GM21619 (cell line): Measurements from ENCODE around the gene FARSA.
"Not testable (repeated sequence)": the region's sequence is repeated elsewhere in the genome, so short reads cannot be mapped to it uniquely, and the experiment has no call there.

Experiments
- ATAC-seq: cut with Tn5 transposase; IDR thresholded peaks from one replicate; pipeline ENCODE4 v1.9.1; 2021; ENCODE audit not compliant: unreplicated experiment

FARSA gene

DNA sequence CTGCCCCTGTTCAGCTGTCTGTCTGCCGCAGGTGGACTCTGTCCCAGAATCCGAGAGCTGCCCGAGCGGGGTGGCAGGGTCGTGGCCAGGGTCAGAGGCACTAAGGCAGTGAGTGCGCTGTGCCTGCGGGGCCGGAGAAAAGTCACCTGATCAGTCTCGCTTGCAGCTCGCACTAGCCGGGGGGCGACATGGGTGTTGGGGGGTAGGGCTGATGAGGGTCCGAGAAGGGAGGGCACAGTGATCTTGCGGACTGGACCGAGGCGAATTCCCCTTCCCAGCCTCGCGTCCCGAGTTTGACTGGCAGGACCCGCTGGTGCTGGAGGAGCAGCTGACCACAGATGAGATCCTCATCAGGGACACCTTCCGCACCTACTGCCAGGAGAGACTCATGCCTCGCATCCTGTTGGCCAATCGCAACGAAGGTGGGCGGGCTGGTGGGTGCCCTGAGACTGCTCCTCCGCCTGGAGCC lies 41.9 kb downstream of the FARSA start:
- no peak for ATAC-seq

DNA sequence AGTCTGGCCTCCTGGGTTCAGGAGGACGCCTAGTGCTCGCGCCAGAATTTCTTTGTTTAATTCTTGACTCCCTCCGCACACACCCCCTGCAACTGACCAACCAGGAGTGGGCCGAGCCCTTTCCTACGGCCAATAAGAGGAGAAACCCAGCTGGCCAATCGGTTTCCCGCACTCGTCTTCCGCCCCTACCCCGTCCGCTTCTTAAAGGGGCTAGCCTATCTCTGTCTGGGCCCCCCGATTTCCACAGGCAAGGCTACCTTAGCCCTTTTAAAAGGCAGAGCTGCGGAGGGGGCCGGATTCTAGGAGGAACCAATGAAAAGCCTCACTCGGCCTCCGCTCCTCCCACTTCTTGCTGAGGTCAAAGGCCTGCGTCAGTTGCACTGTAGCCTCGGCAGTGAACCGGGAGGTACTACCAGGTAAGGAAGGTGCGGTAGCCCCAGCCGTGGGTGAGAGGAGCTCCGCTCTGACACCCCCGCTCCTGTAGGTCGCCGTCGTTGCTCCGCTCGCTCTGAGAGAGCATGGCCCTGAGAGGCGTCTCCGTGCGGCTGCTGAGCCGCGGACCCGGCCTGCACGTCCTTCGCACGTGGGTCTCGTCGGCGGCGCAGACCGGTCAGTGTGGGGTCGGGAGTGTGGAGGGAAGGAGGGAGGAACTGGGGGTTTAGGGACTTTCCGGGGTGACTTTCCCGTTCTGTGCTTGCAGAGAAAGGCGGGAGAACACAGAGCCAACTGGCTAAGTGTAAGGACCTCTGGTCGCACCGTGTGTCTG lies 42.5 kb downstream of the FARSA start, which contains the start of gene GCDH:
TSS of gene GCDH (plus strand) at position 374 of the 766 bp plus-strand sequence. CDS start at position 519, 145 bp downstream.
- peak; percentile 90 for ATAC-seq

DNA sequence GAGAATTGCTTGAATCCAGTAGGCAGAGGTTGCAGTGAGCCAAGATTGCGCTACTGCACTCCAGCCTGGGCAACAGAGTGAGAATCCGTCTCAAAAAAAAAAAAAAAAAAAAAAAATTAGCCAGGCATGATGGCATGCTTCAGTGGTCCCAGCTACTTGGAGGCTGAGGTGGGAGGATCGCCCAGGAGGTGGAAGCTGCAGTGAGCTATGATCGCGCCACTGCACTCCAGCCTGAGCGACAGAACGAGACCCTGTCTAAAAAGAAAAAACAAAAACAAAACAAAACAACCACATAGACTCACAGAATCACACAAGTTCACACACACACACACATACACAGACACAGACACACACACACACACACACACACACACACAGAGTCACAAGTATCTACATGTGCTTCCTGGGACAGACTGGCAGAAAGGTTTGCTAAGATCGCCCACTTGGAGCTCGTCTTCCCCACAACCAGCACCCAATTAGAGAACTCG lies 43.2 kb downstream of the FARSA start:
- not testable (repeated sequence) for ATAC-seq

DNA sequence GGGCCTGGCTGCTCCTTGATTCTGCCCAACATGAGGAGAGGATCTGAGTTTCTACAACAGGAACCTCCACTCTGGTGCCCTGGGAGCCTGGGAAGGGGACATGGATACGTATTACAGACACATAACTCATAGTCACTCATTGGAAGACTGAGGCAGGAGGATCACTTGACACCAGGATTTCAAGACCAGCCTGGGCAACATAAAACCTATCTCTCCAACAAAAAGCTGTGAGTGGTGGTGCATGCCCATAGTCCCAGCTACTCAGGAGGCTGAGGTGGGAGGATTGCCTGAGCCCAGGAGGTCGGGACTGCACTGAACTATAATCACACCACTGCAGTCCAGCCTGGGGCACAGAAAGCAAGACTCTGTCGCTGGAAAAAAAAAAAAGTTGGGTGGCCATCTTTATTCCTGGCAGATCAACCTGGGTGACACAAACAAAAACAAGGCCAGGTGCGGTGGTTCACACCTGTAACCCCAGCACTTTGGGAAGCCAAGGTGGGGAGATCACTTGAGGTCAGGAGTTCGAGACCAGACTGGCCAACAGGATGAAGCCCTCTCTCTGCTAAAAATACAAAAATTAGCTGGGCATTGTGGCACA lies 45.4 kb downstream of the FARSA start:
- no peak for ATAC-seq

DNA sequence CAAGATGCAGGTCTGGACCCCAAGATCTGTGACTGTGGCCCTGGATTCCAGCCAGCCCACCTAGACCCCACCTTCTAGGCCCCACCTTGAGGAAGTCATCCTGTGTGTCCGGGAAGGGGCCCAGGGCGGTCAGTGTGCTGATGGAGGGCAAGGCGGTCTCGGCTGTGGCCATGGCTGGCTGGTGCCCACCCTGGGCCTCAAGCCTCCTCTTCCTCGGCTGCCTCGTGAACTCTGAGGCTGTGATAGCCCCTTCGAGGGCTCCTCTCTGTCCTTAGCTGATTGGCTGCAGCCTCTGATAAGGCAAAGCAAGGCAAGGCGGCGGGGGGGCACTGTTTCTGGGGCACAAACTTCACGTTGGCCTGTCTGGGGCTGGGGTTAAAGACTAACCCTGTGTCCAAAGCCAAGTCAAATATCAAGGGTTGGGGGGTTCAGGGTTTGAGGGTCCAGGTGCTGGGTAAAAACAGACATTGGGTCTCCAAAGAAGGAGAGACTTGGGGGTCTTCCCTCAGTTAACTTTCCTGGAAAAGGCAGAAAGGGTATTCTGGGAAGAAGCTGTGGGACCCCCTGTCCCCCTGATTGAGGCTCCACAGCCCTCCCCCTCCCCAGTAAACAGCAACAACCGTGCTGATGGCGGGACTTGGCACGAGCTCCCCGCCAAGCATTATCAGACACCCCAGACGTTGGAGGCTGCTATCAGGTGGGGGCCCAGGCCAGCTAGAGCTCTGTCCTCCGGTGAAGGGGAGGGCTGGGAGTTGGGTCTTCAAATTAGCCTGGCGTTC lies 46.4 kb downstream of the FARSA start, which contains the start of gene KLF1:
TSS of gene KLF1 (minus strand) at position 233 of the 779 bp plus-strand sequence. CDS start at position 172, 61 bp downstream.
- no peak for ATAC-seq

DNA sequence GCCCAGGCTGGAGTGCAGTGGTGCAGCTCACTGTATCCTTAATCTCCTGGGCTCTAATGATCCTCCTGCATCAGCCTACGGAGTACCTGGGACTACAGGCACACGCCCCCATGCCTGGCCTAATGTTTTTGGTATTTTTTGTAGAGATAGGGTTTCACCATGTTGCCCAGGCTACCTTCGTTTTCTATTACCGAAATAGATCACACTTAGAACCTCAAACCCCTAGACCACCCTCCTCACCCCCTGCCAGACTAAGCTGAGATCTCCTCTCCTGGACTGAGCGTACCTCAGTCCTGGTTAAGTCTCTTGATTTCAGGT lies 46.9 kb downstream of the FARSA start:
- ATAC-seq, result no peak

DNA sequence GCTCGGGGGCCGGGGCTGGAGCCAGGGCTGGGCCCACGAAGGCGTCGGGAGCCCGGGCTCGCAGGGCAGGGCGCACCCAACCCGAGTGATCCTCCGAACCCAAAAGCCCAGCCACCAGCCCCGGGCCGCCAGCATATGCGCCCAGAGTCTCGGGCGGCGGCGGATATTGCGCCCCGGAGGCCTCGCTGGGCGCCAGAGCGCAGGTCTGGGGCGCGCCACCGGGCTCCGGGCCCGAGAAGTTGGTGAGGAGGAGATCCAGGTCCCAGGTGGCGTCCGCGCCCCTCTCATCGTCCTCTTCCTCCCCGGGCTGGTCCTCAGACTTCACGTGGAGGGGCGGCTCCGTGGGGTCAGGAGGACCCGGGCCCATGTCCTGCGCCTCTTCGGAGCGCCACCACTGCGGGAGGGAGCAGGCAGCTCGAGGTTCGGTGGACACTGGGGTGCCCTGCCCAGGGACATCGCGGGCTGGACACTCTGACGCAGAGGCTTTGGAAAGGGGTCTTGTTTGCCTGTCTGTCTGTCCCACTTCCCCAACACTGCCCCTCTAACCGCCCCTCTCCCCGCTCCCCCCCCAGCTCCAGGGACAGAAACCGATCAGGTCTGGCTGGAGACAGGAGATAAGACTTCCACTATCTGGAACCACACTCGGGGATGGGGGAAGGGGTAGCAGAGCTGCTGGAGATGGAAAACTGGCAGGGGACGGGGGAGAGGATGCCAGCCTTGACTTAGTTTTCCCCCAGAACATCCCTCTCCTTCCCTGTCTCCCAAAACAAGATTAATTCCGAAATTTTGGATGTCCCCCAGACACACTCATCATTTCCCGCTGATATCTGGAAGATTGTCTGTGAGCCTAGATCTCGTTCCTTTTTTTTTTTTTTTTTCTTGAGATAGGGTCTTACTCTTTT lies 47.5 kb downstream of the FARSA start:
- ATAC-seq, result no peak

DNA sequence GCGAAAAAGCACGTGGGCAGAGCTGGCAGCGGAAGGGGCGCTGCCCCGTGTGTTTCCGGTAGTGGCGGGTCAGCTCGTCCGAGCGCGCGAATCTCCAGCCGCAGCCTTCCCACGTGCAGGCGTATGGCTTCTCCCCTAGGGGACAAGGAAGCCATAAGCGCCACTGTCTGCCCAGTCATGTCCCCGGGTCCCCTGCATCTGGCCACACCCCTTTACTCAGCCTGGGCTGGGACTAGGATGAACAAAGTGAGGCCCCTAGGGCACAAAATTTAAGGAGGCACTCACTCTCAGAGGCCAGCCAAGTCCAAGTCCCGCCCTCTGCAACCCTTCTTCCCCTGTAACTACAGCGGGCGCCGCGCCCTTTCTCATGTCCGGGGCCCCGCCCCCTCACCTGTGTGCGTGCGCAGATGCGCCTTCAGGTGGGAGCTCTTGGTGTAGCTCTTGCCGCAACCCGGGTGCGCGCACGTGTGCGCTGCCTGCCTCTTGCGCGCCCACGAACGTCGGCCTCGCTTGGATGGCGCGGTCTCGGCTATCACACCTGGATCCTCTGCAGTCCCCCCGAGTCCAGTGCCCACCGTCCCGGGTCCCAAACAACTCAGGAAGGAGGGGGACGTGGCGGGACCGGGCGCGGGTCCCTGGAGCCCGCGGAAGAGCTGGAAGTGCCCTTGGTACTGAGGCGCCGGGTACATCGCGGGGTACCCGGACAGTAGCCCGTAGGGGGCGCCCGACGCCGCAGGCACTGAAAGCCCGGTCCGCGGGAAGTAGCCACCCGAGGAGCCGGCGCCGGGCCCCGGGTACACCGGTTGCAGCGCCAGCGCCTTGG lies 48.4 kb downstream of the FARSA start:
- ATAC-seq, result no peak

DNA sequence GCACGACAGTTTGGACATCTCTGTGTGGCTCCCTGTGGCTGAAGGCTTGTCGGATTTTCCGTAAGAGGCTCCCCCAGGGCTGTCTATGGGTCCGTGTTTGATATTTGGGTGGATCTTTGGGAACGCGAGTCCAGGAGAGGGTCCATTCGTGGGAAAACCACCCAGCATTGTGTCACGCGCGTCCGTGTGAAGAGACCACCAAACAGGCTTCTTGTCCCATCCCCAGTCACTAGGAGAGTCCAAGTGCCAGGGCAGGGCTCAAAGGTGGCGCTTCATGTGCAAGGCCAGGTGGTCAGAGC lies 48.9 kb downstream of the FARSA start:
- ATAC-seq, result no peak

DNA sequence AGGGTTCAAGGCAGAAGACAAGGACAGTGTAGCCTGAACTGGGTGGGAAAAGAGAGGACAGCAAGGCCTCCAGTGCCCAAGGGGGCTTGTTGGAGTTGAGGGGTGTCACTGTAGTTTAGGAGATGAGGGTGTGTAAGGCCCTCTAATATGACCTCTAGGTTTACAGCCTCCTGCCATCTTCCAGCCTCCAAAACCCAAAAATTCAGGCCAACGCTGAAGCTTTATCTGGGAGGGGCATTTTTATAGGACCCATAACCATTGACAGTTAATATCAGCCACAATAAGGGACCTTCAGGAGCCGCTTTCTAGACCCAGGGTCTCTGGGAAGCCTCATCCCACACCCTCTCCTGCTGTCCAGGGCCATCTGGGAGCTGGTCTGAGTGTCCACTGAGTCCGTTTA lies 49.3 kb downstream of the FARSA start:
- no peak for ATAC-seq

DNA sequence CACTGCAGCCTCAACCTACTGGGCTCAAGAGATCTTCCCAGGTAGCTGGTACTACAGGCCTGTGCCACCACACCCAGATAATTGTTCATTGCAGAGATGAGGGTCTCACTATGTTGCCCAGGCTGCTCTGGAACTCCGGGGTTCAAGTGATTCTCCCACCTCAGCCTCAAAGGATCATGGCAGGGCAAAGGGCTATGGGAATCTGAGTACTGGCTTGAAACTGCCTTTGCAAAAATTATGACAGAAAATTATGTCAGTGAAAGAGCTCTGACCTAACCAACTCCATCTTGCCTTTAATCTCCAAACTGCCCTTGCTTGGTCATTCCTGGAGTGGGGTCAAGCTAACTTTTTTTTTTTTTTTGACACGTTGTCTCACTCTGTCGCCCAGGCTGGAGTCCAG lies 50.9 kb downstream of the FARSA start:
- no peak for ATAC-seq

DNA sequence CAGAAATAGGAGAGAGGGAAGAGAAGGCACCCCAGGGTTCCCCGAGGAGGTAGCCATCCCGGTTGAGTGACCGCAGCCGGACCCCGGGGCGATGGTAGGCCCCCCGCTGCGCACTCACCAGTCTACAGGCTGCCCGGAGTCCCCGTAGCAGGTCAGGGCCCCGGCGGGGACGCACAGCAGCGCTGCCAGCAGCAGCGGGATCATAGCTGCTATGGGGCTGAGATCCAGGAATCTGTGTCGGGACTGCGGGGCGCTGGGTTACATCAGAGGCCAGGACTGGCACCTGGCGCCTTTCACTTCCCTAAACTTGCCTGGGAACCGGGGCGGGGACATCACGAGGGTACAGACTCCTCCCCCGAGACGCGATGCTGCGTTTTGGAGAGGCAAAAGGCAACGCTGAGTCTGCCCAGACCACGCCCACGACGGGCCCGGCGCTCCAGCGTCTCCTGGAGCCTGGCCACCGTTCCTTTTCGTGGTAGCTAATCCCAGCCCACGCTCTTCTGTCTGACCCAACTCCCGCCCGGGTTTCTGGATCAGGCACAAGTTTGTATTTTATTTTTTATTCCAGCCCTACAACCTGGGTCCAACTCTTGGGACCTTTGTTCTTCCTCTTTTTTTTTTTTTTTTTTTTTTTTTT lies 52.2 kb downstream of the FARSA start, which contains the start of gene DNASE2:
TSS of gene DNASE2 (minus strand) at position 278 of the 637 bp plus-strand sequence. CDS start at position 204, 74 bp downstream.
- ATAC-seq, result peak; percentile 78

DNA sequence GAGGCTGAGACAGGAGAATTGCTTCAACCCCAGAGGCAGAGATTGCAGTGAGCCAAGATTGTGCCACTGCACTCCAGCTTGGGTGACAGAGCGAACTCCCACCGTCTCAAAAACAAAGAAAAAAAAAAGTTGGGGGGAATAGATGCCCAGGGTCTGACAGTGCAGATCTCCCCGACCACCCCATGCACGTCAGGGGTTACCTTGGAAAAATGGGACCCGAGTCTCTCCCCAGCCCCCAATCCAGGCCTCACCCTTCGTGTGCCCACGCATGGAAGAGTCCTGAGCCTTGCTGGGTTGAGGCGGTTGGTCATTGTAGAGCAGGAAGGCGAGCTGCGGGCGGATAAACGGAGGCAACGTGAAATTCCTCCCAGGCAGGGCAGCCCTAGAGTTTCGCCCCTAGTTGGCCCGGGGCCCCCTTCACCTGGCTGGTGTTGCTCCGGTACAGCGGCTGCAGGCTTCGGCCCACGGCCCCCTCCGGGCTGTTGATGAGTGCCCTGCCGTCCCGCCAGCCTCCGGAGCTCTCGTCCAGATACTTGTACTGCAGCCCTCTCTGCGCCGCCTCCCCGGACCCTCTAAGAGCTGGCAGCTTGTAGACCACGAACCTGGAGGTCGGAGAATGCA lies 52.9 kb downstream of the FARSA start:
- ATAC-seq, result peak; percentile 14

DNA sequence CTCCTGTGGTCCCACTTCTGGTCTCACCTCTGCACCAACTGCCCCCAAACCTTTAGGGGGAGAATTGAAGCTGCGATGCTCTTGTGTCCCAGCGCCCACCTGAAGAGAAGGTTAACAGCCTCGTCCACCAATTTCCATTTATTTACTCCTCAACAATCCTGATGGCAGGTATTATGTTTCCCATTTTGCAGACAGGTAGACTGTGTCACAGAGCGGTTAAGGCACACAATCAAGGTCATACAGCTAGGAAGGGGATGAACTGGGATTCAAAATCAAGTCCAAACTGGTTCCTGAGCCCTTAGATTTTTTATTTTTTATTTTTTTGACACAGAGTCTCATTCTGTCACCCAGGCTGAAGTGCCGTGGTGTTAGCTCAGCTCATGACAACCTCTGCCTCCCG lies 58.4 kb downstream of the FARSA start:
- no peak for ATAC-seq

DNA sequence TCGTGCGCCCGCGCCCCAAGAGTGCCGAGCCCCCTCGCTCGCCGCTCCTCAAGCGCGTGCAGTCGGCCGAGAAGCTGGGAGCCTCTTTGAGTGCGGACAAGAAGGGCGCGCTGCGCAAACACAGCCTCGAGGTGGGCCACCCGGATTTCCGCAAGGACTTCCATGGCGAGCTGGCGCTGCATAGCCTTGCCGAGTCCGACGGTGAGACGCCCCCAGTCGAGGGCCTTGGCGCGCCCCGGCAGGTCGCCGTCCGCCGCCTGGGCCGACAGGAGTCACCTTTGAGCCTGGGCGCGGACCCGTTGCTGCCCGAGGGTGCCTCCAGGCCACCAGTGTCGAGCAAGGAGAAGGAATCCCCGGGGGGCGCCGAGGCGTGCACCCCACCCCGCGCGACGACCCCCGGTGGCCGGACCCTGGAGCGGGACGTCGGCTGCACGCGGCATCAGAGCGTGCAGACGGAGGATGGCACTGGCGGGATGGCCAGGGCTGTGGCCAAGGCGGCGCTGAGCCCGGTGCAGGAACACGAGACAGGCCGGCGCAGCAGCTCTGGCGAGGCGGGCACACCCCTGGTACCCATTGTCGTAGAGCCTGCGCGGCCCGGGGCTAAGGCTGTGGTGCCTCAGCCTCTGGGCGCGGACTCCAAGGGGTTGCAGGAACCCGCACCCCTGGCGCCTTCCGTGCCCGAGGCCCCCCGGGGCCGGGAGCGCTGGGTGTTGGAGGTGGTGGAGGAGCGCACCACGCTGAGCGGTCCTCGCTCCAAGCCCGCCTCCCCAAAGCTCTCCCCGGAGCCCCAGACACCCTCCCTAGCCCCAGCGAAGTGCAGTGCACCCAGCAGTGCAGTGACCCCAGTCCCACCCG lies 59.4 kb downstream of the FARSA start:
- ATAC-seq, result no peak

DNA sequence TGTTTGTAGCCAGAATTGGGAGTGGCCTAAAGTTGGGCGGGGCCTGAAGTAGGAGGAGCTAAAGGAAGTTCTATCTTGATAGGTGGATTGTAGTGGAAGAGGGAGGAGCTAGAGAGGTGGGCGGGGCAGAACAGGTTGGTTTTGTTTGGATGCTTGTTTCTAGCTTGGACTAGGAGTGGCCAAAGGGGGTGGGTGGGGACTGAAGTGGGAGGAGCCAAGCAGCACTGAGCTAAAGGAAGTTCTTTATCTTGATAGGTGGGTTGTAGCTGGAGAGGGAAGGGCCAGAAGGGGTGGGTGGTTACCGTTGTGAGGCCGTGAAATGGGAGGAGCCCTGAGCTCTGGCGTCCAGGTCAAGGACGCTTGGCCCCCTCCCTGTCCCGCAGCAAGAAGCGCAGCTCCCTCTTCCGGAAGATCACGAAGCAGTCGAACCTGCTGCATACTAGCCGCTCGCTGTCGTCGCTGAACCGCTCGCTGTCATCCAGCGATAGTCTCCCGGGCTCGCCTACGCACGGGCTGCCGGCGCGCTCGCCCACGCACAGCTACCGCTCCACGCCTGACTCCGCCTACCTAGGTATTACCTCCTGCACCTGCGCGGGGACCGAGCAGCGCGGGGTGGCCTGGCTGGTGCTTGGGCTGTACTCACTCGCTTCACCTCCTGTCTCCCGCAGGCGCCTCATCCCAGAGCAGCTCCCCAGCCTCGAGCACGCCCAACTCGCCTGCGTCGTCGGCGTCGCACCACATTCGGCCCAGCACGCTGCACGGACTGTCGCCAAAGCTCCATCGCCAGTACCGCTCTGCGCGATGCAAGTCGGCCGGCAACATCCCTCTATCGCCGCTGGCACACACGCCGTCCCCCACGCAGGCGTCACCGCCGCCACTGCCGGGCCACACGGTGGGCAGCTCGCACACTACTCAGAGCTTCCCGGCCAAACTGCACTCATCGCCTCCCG lies 60.3 kb downstream of the FARSA start:
- ATAC-seq, result no peak
